ENCODE measurements around the gene SLC25A30. TPM values are rescaled to one million over a fixed set of nuclear protein-coding genes. Genes with fewer than 3 reads are reported as not detected.

Gene SLC25A30
- total and polyA plus RNA-seq, 2 of the 13 experiments (the other 11 are each of a cell fraction or from before 2014, with no cell fraction given), result 19.6 to 22.5 TPM

DNA sequence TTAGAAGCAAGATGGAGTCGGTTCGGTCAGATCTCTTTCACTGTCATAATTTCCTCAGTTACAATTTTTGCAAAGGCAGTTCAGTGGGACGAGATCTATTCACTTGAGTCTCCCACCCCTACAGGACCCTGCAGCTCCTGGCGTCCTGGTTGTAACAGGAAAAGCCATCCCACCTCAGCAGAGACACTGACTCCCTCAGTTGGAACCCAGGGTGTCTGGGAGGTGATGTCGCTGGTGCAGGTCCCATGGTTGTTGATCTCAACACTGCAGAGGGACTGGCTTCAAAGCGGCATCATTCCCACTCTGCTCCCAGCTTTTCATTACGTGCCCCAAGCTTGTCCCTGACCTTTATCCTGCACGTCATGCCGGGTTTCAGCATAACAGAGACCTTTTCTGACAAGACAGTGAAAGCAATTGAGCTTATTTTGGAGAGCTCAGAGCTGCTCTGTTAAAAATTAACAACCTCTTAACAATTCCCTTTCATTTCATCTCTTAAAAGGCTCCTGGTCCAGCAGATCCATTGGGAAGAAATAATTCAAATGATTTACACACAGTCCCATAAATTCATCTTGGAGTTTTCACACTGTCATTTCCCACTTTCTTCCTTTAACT, 29.0 kb upstream of the SLC25A30 start (continued):
- TF ChIP-seq PHF5A (CRISPR knock-in tag; IDR thresholded peaks at IDR 0.05; ENCODE audit: low read depth, unreplicated experiment), result no peak
- no peak for TF ChIP-seq U2AF2 (IDR thresholded peaks at IDR 0.05; ENCODE audit: low read depth, low read length)
- TF ChIP-seq, protein P1, sequence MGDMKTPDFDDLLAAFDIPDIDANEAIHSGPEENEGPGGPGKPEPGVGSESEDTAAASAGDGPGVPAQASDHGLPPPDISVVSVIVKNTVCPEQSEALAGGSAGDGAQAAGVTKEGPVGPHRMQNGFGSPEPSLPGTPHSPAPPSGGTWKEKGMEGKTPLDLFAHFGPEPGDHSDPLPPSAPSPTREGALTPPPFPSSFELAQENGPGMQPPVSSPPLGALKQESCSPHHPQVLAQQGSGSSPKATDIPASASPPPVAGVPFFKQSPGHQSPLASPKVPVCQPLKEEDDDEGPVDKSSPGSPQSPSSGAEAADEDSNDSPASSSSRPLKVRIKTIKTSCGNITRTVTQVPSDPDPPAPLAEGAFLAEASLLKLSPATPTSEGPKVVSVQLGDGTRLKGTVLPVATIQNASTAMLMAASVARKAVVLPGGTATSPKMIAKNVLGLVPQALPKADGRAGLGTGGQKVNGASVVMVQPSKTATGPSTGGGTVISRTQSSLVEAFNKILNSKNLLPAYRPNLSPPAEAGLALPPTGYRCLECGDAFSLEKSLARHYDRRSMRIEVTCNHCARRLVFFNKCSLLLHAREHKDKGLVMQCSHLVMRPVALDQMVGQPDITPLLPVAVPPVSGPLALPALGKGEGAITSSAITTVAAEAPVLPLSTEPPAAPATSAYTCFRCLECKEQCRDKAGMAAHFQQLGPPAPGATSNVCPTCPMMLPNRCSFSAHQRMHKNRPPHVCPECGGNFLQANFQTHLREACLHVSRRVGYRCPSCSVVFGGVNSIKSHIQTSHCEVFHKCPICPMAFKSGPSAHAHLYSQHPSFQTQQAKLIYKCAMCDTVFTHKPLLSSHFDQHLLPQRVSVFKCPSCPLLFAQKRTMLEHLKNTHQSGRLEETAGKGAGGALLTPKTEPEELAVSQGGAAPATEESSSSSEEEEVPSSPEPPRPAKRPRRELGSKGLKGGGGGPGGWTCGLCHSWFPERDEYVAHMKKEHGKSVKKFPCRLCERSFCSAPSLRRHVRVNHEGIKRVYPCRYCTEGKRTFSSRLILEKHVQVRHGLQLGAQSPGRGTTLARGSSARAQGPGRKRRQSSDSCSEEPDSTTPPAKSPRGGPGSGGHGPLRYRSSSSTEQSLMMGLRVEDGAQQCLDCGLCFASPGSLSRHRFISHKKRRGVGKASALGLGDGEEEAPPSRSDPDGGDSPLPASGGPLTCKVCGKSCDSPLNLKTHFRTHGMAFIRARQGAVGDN (CRISPR knock-in tag; IDR thresholded peaks at IDR 0.05), result peak; percentile 97
- TF ChIP-seq HHEX (CRISPR knock-in tag; IDR thresholded peaks at IDR 0.05), result 0 out of 2 replicates have a peak, but pooled peaks have one; percentile 18
- TF ChIP-seq, protein P2, sequence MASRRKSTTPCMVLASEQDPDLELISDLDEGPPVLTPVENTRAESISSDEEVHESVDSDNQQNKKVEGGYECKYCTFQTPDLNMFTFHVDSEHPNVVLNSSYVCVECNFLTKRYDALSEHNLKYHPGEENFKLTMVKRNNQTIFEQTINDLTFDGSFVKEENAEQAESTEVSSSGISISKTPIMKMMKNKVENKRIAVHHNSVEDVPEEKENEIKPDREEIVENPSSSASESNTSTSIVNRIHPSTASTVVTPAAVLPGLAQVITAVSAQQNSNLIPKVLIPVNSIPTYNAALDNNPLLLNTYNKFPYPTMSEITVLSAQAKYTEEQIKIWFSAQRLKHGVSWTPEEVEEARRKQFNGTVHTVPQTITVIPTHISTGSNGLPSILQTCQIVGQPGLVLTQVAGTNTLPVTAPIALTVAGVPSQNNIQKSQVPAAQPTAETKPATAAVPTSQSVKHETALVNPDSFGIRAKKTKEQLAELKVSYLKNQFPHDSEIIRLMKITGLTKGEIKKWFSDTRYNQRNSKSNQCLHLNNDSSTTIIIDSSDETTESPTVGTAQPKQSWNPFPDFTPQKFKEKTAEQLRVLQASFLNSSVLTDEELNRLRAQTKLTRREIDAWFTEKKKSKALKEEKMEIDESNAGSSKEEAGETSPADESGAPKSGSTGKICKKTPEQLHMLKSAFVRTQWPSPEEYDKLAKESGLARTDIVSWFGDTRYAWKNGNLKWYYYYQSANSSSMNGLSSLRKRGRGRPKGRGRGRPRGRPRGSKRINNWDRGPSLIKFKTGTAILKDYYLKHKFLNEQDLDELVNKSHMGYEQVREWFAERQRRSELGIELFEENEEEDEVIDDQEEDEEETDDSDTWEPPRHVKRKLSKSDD (CRISPR knock-in tag; IDR thresholded peaks at IDR 0.05; ENCODE audit: low read depth), result peak; percentile 84
- TF ChIP-seq ZNF33A (CRISPR knock-in tag; IDR thresholded peaks at IDR 0.05; ENCODE audit: borderline replicate concordance), result no peak
- TF ChIP-seq SNAPC2 (CRISPR knock-in tag; IDR thresholded peaks at IDR 0.05), result no peak; the same call in 1 of the 2 replicates
- TF ChIP-seq, protein P3, sequence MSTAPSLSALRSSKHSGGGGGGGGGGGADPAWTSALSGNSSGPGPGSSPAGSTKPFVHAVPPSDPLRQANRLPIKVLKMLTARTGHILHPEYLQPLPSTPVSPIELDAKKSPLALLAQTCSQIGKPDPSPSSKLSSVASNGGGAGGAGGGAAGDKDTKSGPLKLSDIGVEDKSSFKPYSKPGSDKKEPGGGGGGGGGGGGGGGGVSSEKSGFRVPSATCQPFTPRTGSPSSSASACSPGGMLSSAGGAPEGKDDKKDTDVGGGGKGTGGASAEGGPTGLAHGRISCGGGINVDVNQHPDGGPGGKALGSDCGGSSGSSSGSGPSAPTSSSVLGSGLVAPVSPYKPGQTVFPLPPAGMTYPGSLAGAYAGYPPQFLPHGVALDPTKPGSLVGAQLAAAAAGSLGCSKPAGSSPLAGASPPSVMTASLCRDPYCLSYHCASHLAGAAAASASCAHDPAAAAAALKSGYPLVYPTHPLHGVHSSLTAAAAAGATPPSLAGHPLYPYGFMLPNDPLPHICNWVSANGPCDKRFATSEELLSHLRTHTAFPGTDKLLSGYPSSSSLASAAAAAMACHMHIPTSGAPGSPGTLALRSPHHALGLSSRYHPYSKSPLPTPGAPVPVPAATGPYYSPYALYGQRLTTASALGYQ (CRISPR knock-in tag; IDR thresholded peaks at IDR 0.05), result peak; percentile 65; the same call in 1 of the 2 replicates
- TF ChIP-seq ZZZ3 (CRISPR knock-in tag; IDR thresholded peaks at IDR 0.05; ENCODE audit: borderline replicate concordance), result no peak
- TF ChIP-seq ZNF451 (CRISPR knock-in tag; IDR thresholded peaks at IDR 0.05), result peak; percentile 76; the same call in 1 of the 2 replicates
- TF ChIP-seq, protein P4, sequence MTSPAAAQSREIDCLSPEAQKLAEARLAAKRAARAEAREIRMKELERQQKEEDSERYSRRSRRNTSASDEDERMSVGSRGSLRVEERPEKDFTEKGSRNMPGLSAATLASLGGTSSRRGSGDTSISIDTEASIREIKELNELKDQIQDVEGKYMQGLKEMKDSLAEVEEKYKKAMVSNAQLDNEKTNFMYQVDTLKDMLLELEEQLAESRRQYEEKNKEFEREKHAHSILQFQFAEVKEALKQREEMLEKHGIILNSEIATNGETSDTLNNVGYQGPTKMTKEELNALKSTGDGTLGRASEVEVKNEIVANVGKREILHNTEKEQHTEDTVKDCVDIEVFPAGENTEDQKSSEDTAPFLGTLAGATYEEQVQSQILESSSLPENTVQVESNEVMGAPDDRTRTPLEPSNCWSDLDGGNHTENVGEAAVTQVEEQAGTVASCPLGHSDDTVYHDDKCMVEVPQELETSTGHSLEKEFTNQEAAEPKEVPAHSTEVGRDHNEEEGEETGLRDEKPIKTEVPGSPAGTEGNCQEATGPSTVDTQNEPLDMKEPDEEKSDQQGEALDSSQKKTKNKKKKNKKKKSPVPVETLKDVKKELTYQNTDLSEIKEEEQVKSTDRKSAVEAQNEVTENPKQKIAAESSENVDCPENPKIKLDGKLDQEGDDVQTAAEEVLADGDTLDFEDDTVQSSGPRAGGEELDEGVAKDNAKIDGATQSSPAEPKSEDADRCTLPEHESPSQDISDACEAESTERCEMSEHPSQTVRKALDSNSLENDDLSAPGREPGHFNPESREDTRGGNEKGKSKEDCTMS (CRISPR knock-in tag; conservative IDR thresholded peaks at IDR 0.05), result no peak
- no peak for TF ChIP-seq SMC3 (IDR thresholded peaks at IDR 0.05; ENCODE audit: low read length)
- TF ChIP-seq KDM6A (CRISPR knock-in tag; IDR thresholded peaks at IDR 0.05; ENCODE audit: low read depth), result peak; percentile 90
- TF ChIP-seq JDP2 (CRISPR knock-in tag; IDR thresholded peaks at IDR 0.05; ENCODE audit: borderline replicate concordance), result no peak
- no peak; the same call in 1 of the 2 replicates for TF ChIP-seq KDM3A (CRISPR knock-in tag; IDR thresholded peaks at IDR 0.05; ENCODE audit: low read depth)
- no peak for TF ChIP-seq NBN (conservative IDR thresholded peaks at IDR 0.05)
- TF ChIP-seq, protein P5, sequence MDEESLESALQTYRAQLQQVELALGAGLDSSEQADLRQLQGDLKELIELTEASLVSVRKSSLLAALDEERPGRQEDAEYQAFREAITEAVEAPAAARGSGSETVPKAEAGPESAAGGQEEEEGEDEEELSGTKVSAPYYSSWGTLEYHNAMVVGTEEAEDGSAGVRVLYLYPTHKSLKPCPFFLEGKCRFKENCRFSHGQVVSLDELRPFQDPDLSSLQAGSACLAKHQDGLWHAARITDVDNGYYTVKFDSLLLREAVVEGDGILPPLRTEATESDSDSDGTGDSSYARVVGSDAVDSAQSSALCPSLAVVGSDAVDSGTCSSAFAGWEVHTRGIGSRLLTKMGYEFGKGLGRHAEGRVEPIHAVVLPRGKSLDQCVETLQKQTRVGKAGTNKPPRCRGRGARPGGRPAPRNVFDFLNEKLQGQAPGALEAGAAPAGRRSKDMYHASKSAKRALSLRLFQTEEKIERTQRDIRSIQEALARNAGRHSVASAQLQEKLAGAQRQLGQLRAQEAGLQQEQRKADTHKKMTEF (CRISPR knock-in tag; IDR thresholded peaks at IDR 0.05), result peak; percentile 78

Data from HepG2 (cell line).